ENCODE results near the gene KCNB1.

DNA sequence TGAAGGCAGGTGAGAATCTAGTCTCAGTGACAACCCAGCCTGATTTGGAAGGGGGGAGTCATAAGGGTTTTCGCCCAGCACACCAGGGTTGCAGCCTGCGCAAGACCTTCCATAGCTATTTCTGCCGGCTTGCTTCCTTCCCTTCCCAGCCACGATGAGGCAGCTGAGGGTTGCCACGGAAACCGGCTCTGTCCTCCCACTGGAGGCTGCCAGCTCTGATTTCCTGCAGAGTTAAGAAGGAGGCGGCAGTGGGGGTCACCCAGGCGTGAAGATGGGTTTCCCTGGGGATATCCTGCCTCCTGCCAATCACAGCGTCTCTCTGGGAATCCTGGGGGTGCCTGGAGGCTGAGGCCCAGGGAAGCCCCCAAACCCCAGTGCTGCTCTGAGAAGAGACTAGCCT, 23.1 kb upstream of the KCNB1 start:
- TF ChIP-seq SUZ12 (IDR thresholded peaks at IDR 0.05; ENCODE audit: extremely low read depth, insufficient read depth, insufficient read length) = no peak
- no peak for TF ChIP-seq YY1 (IDR thresholded peaks at IDR 0.05; ENCODE audit: insufficient read depth, insufficient read length)

Measured in NT2/D1 (cell line).